DMS53 treated with DMSO at 0.1 percent for 48 hours (cell line): Measurements from ENCODE around the gene RBM14.

ENCODE experiments used
- DNase-seq: peaks from one replicate; lab custom pipeline; 2025; ENCODE audit not compliant: unreplicated experiment; lab: John Stamatoyannopoulos, UW

RBM14 gene

GRCh38 chr11:66676282-66676919, 60.0 kb downstream of the RBM14 start:
- no peak for DNase-seq
